HFFc6 (cell line): ENCODE results near the gene PSPC1. TPM values are rescaled to one million over a fixed set of nuclear protein-coding genes. Genes with fewer than 3 reads are reported as not detected.

Experiments
- DNase-seq: peaks from one replicate; pipeline ENCODE4 v3.0.0-alpha.2; 2018
- H3K27ac Mint-ChIP-seq: 2 replicates; pipeline ENCODE4 v1.8.0; 2020; ENCODE audit warnings: mild to moderate bottlenecking, mixed read lengths
- H3K27me3 Mint-ChIP-seq: 2 replicates; pipeline ENCODE4 v1.8.0; 2021; ENCODE audit warnings: mild to moderate bottlenecking, moderate library complexity, mixed read lengths; ENCODE audit not compliant: insufficient read depth
- H3K36me3 Mint-ChIP-seq: 2 replicates; pipeline ENCODE4 v1.8.0; 2021; ENCODE audit warnings: low read depth, mixed read lengths
- H3K4me1 Mint-ChIP-seq: 2 replicates; pipeline ENCODE4 v1.8.0; 2020; ENCODE audit warnings: low read depth, mixed read lengths
- H3K4me3 Mint-ChIP-seq: 2 replicates; pipeline ENCODE4 v1.8.0; 2020; ENCODE audit warnings: mild to moderate bottlenecking, moderate library complexity, mixed read lengths
- H3K9me3 Mint-ChIP-seq: 2 replicates; pipeline ENCODE4 v1.8.0; 2020; ENCODE audit warnings: mild to moderate bottlenecking, mixed read lengths
- CTCF ChIP-seq: fragments of 200-600 bp; sonication (generic); IDR thresholded peaks from 2 replicates; pipeline ENCODE4 v1.5.0; 2021; ENCODE audit warnings: antibody characterized with exemption, mild to moderate bottlenecking
- total RNA-seq, 6 experiments: library from RNA; stranded (reverse); fragmentation: NEBNext Ultra II Directional; extraction: Animal tissue kit (Norgen Biotek cat#: 25700); gene quantifications; 2 replicates in 1 of 6; 3 replicates in 5 of 6; pipeline ENCODE4 v1.2.3, GENCODE V29; 2021

PSPC1 gene
- total RNA-seq, 6 experiments from 2014 or later: 35.7 to 41.0 (median 40.0) TPM

GRCh38 chr13:19810996-19811881 is 28.5 kb upstream of the PSPC1 start:
- Mint-ChIP-seq H3K4me1 (peaks cover 12% of the 10 kb centered on the region; the same call in 1 of the 2 replicates), H3K36me3 (peaks cover 4% of the 10 kb centered on the region; the same call in 1 of the 2 replicates), H3K4me3 (no peak overlapping the region), H3K27me3 (no peaks in the 10 kb centered on the region; the same call in 1 of the 2 replicates), H3K9me3 (no peaks in the 10 kb centered on the region), H3K27ac (no peak overlapping the region)
- no peak for TF ChIP-seq CTCF
- peak; percentile 38 for DNase-seq

- no peak overlapping the region for H3K4me3 Mint-ChIP-seq
- H3K27ac Mint-ChIP-seq: no peak overlapping the region
- peaks cover 4% of the 10 kb centered on the region; the same call in 1 of the 2 replicates for H3K36me3 Mint-ChIP-seq
- no peaks in the 10 kb centered on the region; the same call in 1 of the 2 replicates for H3K27me3 Mint-ChIP-seq
- H3K9me3 Mint-ChIP-seq: no peaks in the 10 kb centered on the region
- TF ChIP-seq CTCF: no peak
- DNase-seq: no peak
- H3K4me1 Mint-ChIP-seq: peaks cover 12% of the 10 kb centered on the region; the same call in 1 of the 2 replicates
These were observed 27.4 kb upstream of the PSPC1 start for GRCh38 chr13:19810151-19810550.

- Mint-ChIP-seq H3K36me3 (peaks cover 4% of the 10 kb centered on the region; the same call in 1 of the 2 replicates), H3K27ac (no peak overlapping the region), H3K27me3 (no peaks in the 10 kb centered on the region; the same call in 1 of the 2 replicates), H3K4me1 (no peaks in the 10 kb centered on the region), H3K9me3 (no peaks in the 10 kb centered on the region), H3K4me3 (no peak overlapping the region)
- no peak for DNase-seq
- TF ChIP-seq CTCF: no peak
These were observed 23.0 kb upstream of the PSPC1 start for GRCh38 chr13:19805765-19806164.

GRCh38 chr13:19795956-19796355 is 13.2 kb upstream of the PSPC1 start:
- DNase-seq: no peak
- Mint-ChIP-seq H3K4me3 (no peak overlapping the region), H3K27ac (no peak overlapping the region), H3K4me1 (peaks cover 20% of the 10 kb centered on the region), H3K9me3 (no peaks in the 10 kb centered on the region), H3K27me3 (no peaks in the 10 kb centered on the region), H3K36me3 (no peaks in the 10 kb centered on the region)
- TF ChIP-seq CTCF: no peak

GRCh38 chr13:19794631-19795030 is 11.9 kb upstream of the PSPC1 start:
- Mint-ChIP-seq H3K36me3 (no peaks in the 10 kb centered on the region), H3K4me1 (peaks cover 20% of the 10 kb centered on the region), H3K27ac (peak overlapping the region; percentile 48), H3K9me3 (no peaks in the 10 kb centered on the region), H3K4me3 (no peak overlapping the region), H3K27me3 (no peaks in the 10 kb centered on the region)
- DNase-seq: no peak
- no peak for TF ChIP-seq CTCF
